CD4-positive, alpha-beta T cell treated with Interleukin-21 for 1 hour (primary cell): ENCODE data around the gene MTPN.

ENCODE experiments used
- DNase-seq: peaks from one replicate; pipeline ENCODE4 v3.0.0-alpha.2; 2020

The MTPN gene

DNA sequence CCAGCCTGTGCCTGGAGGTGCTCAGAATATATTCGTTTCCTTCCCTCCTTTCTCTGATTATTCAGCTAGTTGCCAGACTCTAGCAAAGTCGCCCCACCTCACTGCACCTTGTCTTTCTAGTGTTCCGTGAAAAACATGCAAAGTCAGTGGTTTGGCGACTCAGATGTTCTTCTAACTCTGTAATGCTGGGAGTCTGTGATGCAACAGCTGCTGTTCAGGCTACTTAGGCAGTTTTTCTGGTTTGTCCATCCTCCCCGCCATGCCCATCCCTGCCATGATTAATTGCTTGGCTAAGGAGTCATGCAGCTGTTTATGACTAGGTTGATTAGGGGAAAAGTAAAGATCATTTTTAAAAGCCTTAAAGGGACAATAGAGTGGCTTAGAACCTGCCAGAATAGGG lies 99.4 kb downstream of the MTPN start:
- DNase-seq: no peak
